Hepatocyte (in vitro differentiated cells): ENCODE measurements around the gene MACROD2. TPM values are rescaled to one million over a fixed set of nuclear protein-coding genes. Genes with fewer than 3 reads are reported as not detected.
A peak's percentile ranks its signal among the peaks of the same experiment; 100 is the strongest.

Experiments used
- DNase-seq: peaks from one replicate; pipeline ENCODE4 v3.0.0-alpha.2; 2016; ENCODE audit warnings: low spot score
- H2AFZ ChIP-seq: fragments of 200-600 bp; sonication (generic); 2 replicates; pipeline ENCODE4 v1.6.0; 2016; ENCODE audit warnings: antibody characterized with exemption, mild to moderate bottlenecking
- H3K27ac ChIP-seq: fragments of 200-600 bp; sonication (generic); 2 replicates; pipeline ENCODE4 v1.5.1; 2016; ENCODE audit warnings: mild to moderate bottlenecking
- H3K27me3 ChIP-seq: fragments of 200-600 bp; sonication (generic); 2 replicates; pipeline ENCODE4 v1.6.1; 2016
- H3K36me3 ChIP-seq: fragments of 200-600 bp; sonication (generic); replicated peaks from 2 replicates; pipeline ENCODE4 v1.5.1; 2016; ENCODE audit warnings: low read depth; ENCODE audit not compliant: insufficient read depth
- H3K4me1 ChIP-seq: fragments of 200-600 bp; sonication (generic); 2 replicates; pipeline ENCODE4 v1.5.1; 2016; ENCODE audit warnings: mild to moderate bottlenecking, moderate library complexity; ENCODE audit not compliant: insufficient read depth
- H3K4me2 ChIP-seq: fragments of 200-600 bp; sonication (generic); 2 replicates; pipeline ENCODE4 v1.6.0; 2016
- H3K4me3 ChIP-seq: fragments of 200-600 bp; sonication (generic); 2 replicates; pipeline ENCODE4 v1.5.1; 2016; ENCODE audit warnings: mild to moderate bottlenecking
- H3K79me2 ChIP-seq: fragments of 200-600 bp; sonication (generic); 2 replicates; pipeline ENCODE4 v1.6.0; 2017; ENCODE audit warnings: mild to moderate bottlenecking
- H3K9me2 ChIP-seq: fragments of 200-600 bp; sonication (generic); replicated peaks from 2 replicates; pipeline ENCODE4 v1.6.0; 2017; ENCODE audit warnings: mild to moderate bottlenecking; ENCODE audit not compliant: insufficient read depth
- H3K9me3 ChIP-seq: fragments of 200-600 bp; sonication (generic); 2 replicates; pipeline ENCODE4 v1.5.1; 2016; ENCODE audit warnings: low read depth, mild to moderate bottlenecking
- H4K20me1 ChIP-seq: fragments of 200-600 bp; sonication (generic); 2 replicates; pipeline ENCODE4 v1.6.0; 2016; ENCODE audit warnings: mild to moderate bottlenecking; ENCODE audit not compliant: insufficient read depth, poor library complexity, severe bottlenecking
- CTCF ChIP-seq: fragments of 200-600 bp; sonication (generic); IDR thresholded peaks from 2 replicates; pipeline ENCODE4 v1.5.1; 2016; ENCODE audit warnings: antibody characterized with exemption, mild to moderate bottlenecking; ENCODE audit not compliant: poor library complexity
- EZH2 ChIP-seq: fragments of 200-600 bp; sonication (generic); IDR thresholded peaks from 2 replicates; pipeline ENCODE4 v1.6.1; 2016; ENCODE audit warnings: antibody characterized with exemption, mild to moderate bottlenecking, borderline replicate concordance
- EZH2phosphoT487 ChIP-seq: fragments of 200-600 bp; sonication (generic); IDR thresholded peaks from one replicate; pipeline ENCODE4 v1.6.1; 2018; ENCODE audit warnings: antibody characterized with exemption, mild to moderate bottlenecking, low read depth, moderate library complexity; ENCODE audit not compliant: unreplicated experiment, severe bottlenecking
- WGBS: methylation state at CpG from one replicate; pipeline ENCODE4 v1.1.6; 2016; ENCODE audit warnings: low lambda C conversion rate; ENCODE audit errors: missing lambda C conversion rate; 5-methylcytosine and 5-hydroxymethylcytosine counted together
- polyA plus RNA-seq: library from polyadenylated mRNA; unstranded; fragments of >200 nt; fragmentation: Nextera tagmentation; extraction: Ambion mirVana; gene quantifications from 2 replicates; pipeline ENCODE4 v1.2.1, GENCODE V29; 2016
- total RNA-seq: library from RNA; depleted of rRNA; stranded (reverse); fragments of >200 nt; gene quantifications from 2 replicates; pipeline ENCODE4 v1.2.3, GENCODE V29; 2014

MACROD2 gene
- total and polyA plus RNA-seq, 2 experiments from 2014 or later = 2.4 to 3.1 TPM

GRCh38 chr20:14879839-14880238 lies 884.5 kb downstream of the MACROD2 start:
- Histone ChIP-seq H3K4me1 (no peaks in the 10 kb centered on the region), H3K79me2 (no peaks in the 10 kb centered on the region), H3K36me3 (no peaks in the 10 kb centered on the region), H3K9me3 (no peaks in the 10 kb centered on the region), H4K20me1 (no peaks in the 10 kb centered on the region), H2AFZ (no peak overlapping the region), H3K9me2 (no peaks in the 10 kb centered on the region), H3K27me3 (no peaks in the 10 kb centered on the region), H3K4me2 (no peak overlapping the region), H3K4me3 (no peak overlapping the region), H3K27ac (peak overlapping the region; percentile 11)
- DNase-seq = no peak
- TF ChIP-seq EZH2 (no peak), EZH2phosphoT487 (no peak), CTCF (no peak)
- WGBS = 89% methylated on average over 5 of the region's 5 CpGs

- H3K9me3 ChIP-seq = no peaks in the 10 kb centered on the region
- TF ChIP-seq EZH2phosphoT487 (no peak), CTCF (no peak), EZH2 (no peak)
- H3K27ac ChIP-seq = no peak overlapping the region
- no peaks in the 10 kb centered on the region for H3K36me3 ChIP-seq
- no peak overlapping the region for H3K4me3 ChIP-seq
- no peaks in the 10 kb centered on the region for H3K9me2 ChIP-seq
- no peak overlapping the region for H3K4me2 ChIP-seq
- H2AFZ ChIP-seq = no peak overlapping the region
- H3K27me3 ChIP-seq = no peaks in the 10 kb centered on the region
- 83% methylated on average over 2 of the region's 2 CpGs for WGBS
- H4K20me1 ChIP-seq = no peaks in the 10 kb centered on the region
- no peaks in the 10 kb centered on the region for H3K79me2 ChIP-seq
- H3K4me1 ChIP-seq = no peaks in the 10 kb centered on the region
- DNase-seq = no peak
Measured at GRCh38 chr20:14881518-14881917, 886.2 kb downstream of the MACROD2 start.

- 68% methylated on average over 2 of the region's 2 CpGs for WGBS
- H3K79me2 ChIP-seq = no peaks in the 10 kb centered on the region
- H2AFZ ChIP-seq = no peak overlapping the region
- H3K27ac ChIP-seq = no peak overlapping the region
- no peaks in the 10 kb centered on the region for H3K9me3 ChIP-seq
- no peak for TF ChIP-seq EZH2
- no peak for TF ChIP-seq EZH2phosphoT487
- TF ChIP-seq CTCF = no peak
- H3K9me2 ChIP-seq = no peaks in the 10 kb centered on the region
- no peaks in the 10 kb centered on the region for H3K27me3 ChIP-seq
- no peaks in the 10 kb centered on the region for H4K20me1 ChIP-seq
- H3K4me2 ChIP-seq = no peak overlapping the region
- no peak overlapping the region for H3K4me3 ChIP-seq
- H3K4me1 ChIP-seq = no peaks in the 10 kb centered on the region
- no peak for DNase-seq
- H3K36me3 ChIP-seq = no peaks in the 10 kb centered on the region
Measured at GRCh38 chr20:14882157-14882556, 886.8 kb downstream of the MACROD2 start.

- DNase-seq = no peak
Measured at GRCh38 chr20:14882846-14883245, 887.5 kb downstream of the MACROD2 start.

More at GRCh38 chr20:14882846-14883245, 887.5 kb downstream of the MACROD2 start:
- H3K4me2 ChIP-seq = no peak overlapping the region
- TF ChIP-seq EZH2 (no peak), CTCF (no peak), EZH2phosphoT487 (no peak)
- H3K9me3 ChIP-seq = no peaks in the 10 kb centered on the region
- no peak overlapping the region for H3K4me3 ChIP-seq
- H2AFZ ChIP-seq = no peak overlapping the region
- H3K27ac ChIP-seq = no peak overlapping the region
- no peaks in the 10 kb centered on the region for H3K79me2 ChIP-seq
- H3K27me3 ChIP-seq = no peaks in the 10 kb centered on the region
- H4K20me1 ChIP-seq = no peaks in the 10 kb centered on the region
- H3K36me3 ChIP-seq = no peaks in the 10 kb centered on the region
- peaks cover under 1% of the 10 kb centered on the region for H3K4me1 ChIP-seq
- H3K9me2 ChIP-seq = no peaks in the 10 kb centered on the region
